Ovary (tissue), 10 donors: ENCODE measurements around the gene RNF144B. TPM values are rescaled to one million over a fixed set of nuclear protein-coding genes. Genes with fewer than 3 reads are reported as not detected.
A peak's percentile ranks its signal among the peaks of the same experiment; 100 is the strongest.

Source experiments
- DNase-seq, 5 donors: peaks; one replicate each; pipeline ENCODE4 v3.0.0-alpha.2; 2019 to 2020
- H3K27ac ChIP-seq, 2 donors: fragments of 200-600 bp; one replicate each; pipeline versions ENCODE4 v1.5.1 to v1.8.0; 2019 to 2022
- H3K27me3 ChIP-seq: fragments of 200-600 bp; one replicate; pipeline ENCODE4 v1.8.0; 2022
- H3K36me3 ChIP-seq: fragments of 200-600 bp; sonication (generic); one replicate; pipeline ENCODE4 v1.5.1; 2019
- H3K4me1 ChIP-seq: one replicate; pipeline ENCODE4 v1.8.1; 2013; ENCODE audit warnings: mild to moderate bottlenecking, moderate library complexity; ENCODE audit not compliant: insufficient read depth
- H3K4me3 ChIP-seq: fragments of 200-600 bp; sonication (generic); one replicate; pipeline ENCODE4 v1.5.1; 2017
- H3K9me3 ChIP-seq, 2 donors: fragments of 200-600 bp in 1 of 2; sonication (generic) in 1 of 2; one replicate each; pipeline versions ENCODE4 v1.5.1 to v1.8.1; 2013 to 2019; ENCODE audit warnings: mild to moderate bottlenecking in 1 of 2, moderate library complexity in 1 of 2
- CTCF ChIP-seq, 3 donors: fragments of 450-650 bp in 2 of 3; fragments of 200-600 bp in 1 of 3; IDR thresholded peaks; one replicate each; pipeline versions ENCODE4 v1.5.1 to v1.8.0; 2016 to 2022; ENCODE audit warnings: antibody characterized with exemption in 3 of 3, mild to moderate bottlenecking in 1 of 3
- EP300 ChIP-seq: sonication (generic); formaldehyde crosslinking; IDR thresholded peaks from one replicate; pipeline ENCODE4 v1.6.1; 2017; ENCODE audit warnings: antibody characterized with exemption
- POLR2A ChIP-seq: fragments of 450-650 bp; IDR thresholded peaks from one replicate; pipeline ENCODE4 v1.6.1; 2017; ENCODE audit warnings: antibody characterized with exemption, mild to moderate bottlenecking, moderate library complexity
- WGBS, 3 donors: extraction: QIAGEN DNeasy Blood & Tissue Kit in 1 of 3; methylation state at CpG; one replicate each; pipeline versions ENCODE4 v1.1.5 to v1.1.7; 2013 to 2017; 5-methylcytosine and 5-hydroxymethylcytosine counted together
- intact Hi-C, 4 donors: fragments of 100-400 bp; cut with DNase I; formaldehyde crosslinking; loops; one replicate each; pipeline versions ENCODE4 v1.11.0 to v1.15.1; 2022 to 2023
- long read RNA-seq, 3 donors: library from polyadenylated mRNA in 2 of 3; unstranded in 2 of 3; transcript quantifications; one replicate each; pipeline ENCODE4 v2.0.0 and lab custom pipeline, GENCODE V29; 2021 to 2026
- polyA plus RNA-seq, 2 donors: library from polyadenylated mRNA; stranded (reverse); fragments of 200-250 nt in 1 of 2; fragments of 350-450 nt in 1 of 2; fragmentation: Illumina TruSeq in 1 of 2; extraction: RNeasy Lipid Tissue Mini Kit (QIAGEN cat#74804) in 1 of 2; gene quantifications; one replicate each; pipeline ENCODE4 v1.2.3, GENCODE V29; 2013 to 2014
- total RNA-seq, 7 donors: library from RNA; depleted of rRNA in 2 of 7; stranded (reverse); fragments of >200 nt in 2 of 7; fragmentation: NEBNext Ultra II Directional in 3 of 7; extraction: Animal tissue kit (Norgen Biotek cat#: 25700) in 3 of 7; gene quantifications; one replicate each; pipeline versions ENCODE4 v1.1.0 to v1.2.4, GENCODE V29; 2016 to 2023
- donor health status: DM: no; HTN: no; CAD: no; lungs with moderate emphysema.
- donor health status: DM: no; HTN: no; CAD: no.
- donor health status: Bipolar disorder and iron deficiency.
- donor health status: DM: yes; HTN: yes; CAD: no.
- donor health status: DM: no; HTN: no; CAD: no.
- donor health status: DM: yes; HTN: yes; CAD: no.

Gene RNF144B
- 10 to 100 TPM in 2 of 7 donors, 1 to 10 TPM in 5; 2.5 to 18.7 (median 4.9) TPM for total RNA-seq
- 1 to 10 TPM; 3.0 to 4.0 TPM for polyA plus RNA-seq
- long read RNA-seq, donor 1, full-length matches to known transcripts, result 5 of 7 reads
- long read RNA-seq, donor 1, partial matches to known transcripts, result 1 of 7 reads
- long read RNA-seq, donor 1, other reads (novel, unspliced or antisense), result 1 of 7 reads
- long read RNA-seq, donor 2, full-length matches to known transcripts, result 1 of 1 reads
- long read RNA-seq, donor 2, partial matches to known transcripts, result 0 of 1 reads
- long read RNA-seq, donor 2, other reads (novel, unspliced or antisense), result 0 of 1 reads
- long read RNA-seq, donor 3, full-length matches to known transcripts, result 14 of 23 reads
- long read RNA-seq, donor 3, partial matches to known transcripts, result 3 of 23 reads
- long read RNA-seq, donor 3, other reads (novel, unspliced or antisense), result 6 of 23 reads

- DNase-seq, result peak; percentile 27 to 55 (median 31)
- Histone ChIP-seq H3K9me3 (no peaks in the 10 kb centered on the region), H3K4me1 (no peaks in the 10 kb centered on the region), H3K4me3 (peak within 1 kb of the TSS; percentile 52), H3K27ac (no peak within 1 kb of the TSS), H3K36me3 (no peaks in the 10 kb centered on the region), H3K27me3 (no peaks in the 10 kb centered on the region)
- WGBS, 3 donors, result 2 to 3% (median 2%) methylated on average over 40 of the region's 40 CpGs
- intact Hi-C loops, result no loop called here
- TF ChIP-seq CTCF (IDR thresholded peaks at IDR 0.05) (no peak), EP300 (no peak), POLR2A (no peak)
These were observed at the start of gene RNF144B for GRCh38 chr6:18387061-18387721. RNF144B (plus strand) TSS chr6:18387350; CDS start chr6:18399535, 12,185 bp downstream.

GRCh38 chr6:18339599-18339998 is 47.6 kb upstream of the RNF144B start:
- intact Hi-C loops, result loop anchor here in 1 of 4 donors (10.0 kb wide), 1 partner anchor 1315 kb away; no protein-coding TSS in a partner anchor
- Histone ChIP-seq H3K9me3 (no peaks in the 10 kb centered on the region), H3K4me1 (no peaks in the 10 kb centered on the region), H3K36me3 (no peaks in the 10 kb centered on the region), H3K27me3 (no peaks in the 10 kb centered on the region), H3K27ac (no peak overlapping the region), H3K4me3 (no peak overlapping the region)
- no peak for DNase-seq
- TF ChIP-seq POLR2A (no peak), EP300 (no peak), CTCF (IDR thresholded peaks at IDR 0.05) (no peak)
- 58 to 71% (median 71%) methylated on average over 1 of the region's 1 CpG for WGBS, 3 donors

- TF ChIP-seq POLR2A, result no peak
- TF ChIP-seq EP300, result no peak
- no peak for TF ChIP-seq CTCF (IDR thresholded peaks at IDR 0.05)
- H3K27me3 ChIP-seq, result no peaks in the 10 kb centered on the region
- H3K4me3 ChIP-seq, result no peak overlapping the region
- intact Hi-C loops, result no loop called here
- no peaks in the 10 kb centered on the region for H3K4me1 ChIP-seq
- no peak for DNase-seq
- WGBS, 3 donors, result 65 to 71% (median 67%) methylated on average over 7 of the region's 7 CpGs
- H3K27ac ChIP-seq, result no peak overlapping the region
- no peaks in the 10 kb centered on the region for H3K36me3 ChIP-seq
- no peaks in the 10 kb centered on the region for H3K9me3 ChIP-seq
These were observed 46.2 kb upstream of the RNF144B start for GRCh38 chr6:18340781-18341551.

GRCh38 chr6:18342223-18342622 is 44.9 kb upstream of the RNF144B start:
- H3K27me3 ChIP-seq, result no peaks in the 10 kb centered on the region
- no peaks in the 10 kb centered on the region for H3K36me3 ChIP-seq
- no peaks in the 10 kb centered on the region for H3K4me1 ChIP-seq
- no peaks in the 10 kb centered on the region for H3K9me3 ChIP-seq
- 64 to 80% (median 79%) methylated on average over 3 of the region's 3 CpGs for WGBS, 3 donors
- no peak for DNase-seq
- intact Hi-C loops, result no loop called here
- no peak overlapping the region for H3K4me3 ChIP-seq
- H3K27ac ChIP-seq, result no peak overlapping the region
- TF ChIP-seq CTCF (IDR thresholded peaks at IDR 0.05) (no peak), EP300 (no peak), POLR2A (no peak)
